Panc1 (cell line): ENCODE data around the gene RAP1B.

Experiments
- POLR2AphosphoS5 ChIP-seq: IDR thresholded peaks from 2 replicates; pipeline ENCODE4 v1.6.1; 2012; ENCODE audit warnings: mild to moderate bottlenecking, low read depth, low read length, moderate library complexity
- TF ChIP-seq, protein P1 (sequence below): fragments of 450-650 bp; IDR thresholded peaks from 2 replicates; pipeline ENCODE4 v1.5.1; 2017; ENCODE audit warnings: mild to moderate bottlenecking

- TF ChIP-seq POLR2AphosphoS5 = no peak
- TF ChIP-seq, protein P1, sequence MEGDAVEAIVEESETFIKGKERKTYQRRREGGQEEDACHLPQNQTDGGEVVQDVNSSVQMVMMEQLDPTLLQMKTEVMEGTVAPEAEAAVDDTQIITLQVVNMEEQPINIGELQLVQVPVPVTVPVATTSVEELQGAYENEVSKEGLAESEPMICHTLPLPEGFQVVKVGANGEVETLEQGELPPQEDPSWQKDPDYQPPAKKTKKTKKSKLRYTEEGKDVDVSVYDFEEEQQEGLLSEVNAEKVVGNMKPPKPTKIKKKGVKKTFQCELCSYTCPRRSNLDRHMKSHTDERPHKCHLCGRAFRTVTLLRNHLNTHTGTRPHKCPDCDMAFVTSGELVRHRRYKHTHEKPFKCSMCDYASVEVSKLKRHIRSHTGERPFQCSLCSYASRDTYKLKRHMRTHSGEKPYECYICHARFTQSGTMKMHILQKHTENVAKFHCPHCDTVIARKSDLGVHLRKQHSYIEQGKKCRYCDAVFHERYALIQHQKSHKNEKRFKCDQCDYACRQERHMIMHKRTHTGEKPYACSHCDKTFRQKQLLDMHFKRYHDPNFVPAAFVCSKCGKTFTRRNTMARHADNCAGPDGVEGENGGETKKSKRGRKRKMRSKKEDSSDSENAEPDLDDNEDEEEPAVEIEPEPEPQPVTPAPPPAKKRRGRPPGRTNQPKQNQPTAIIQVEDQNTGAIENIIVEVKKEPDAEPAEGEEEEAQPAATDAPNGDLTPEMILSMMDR = no peak
These were observed 36.8 kb downstream of the RAP1B start for GRCh38 chr12:68647507-68647906.
